A673 (cell line): ENCODE data around the gene AGBL4.

Experiments
- EZH2 ChIP-seq: fragments of 200-600 bp; sonication (generic); IDR thresholded peaks from 2 replicates; pipeline ENCODE4 v1.6.1; 2017; ENCODE audit warnings: borderline replicate concordance, low read depth, mild to moderate bottlenecking, mixed read lengths, antibody characterized with exemption, low read length; ENCODE audit not compliant: poor library complexity, severe bottlenecking
- TF ChIP-seq, protein P1 (sequence below): fragments of 300-800, 200-600 bp; sonication (generic); conservative IDR thresholded peaks from 2 replicates; pipeline ENCODE4 v1.5.1; 2017; ENCODE audit warnings: low read depth, mild to moderate bottlenecking, antibody characterized with exemption, low read length, moderate library complexity, mixed read lengths

DNA sequence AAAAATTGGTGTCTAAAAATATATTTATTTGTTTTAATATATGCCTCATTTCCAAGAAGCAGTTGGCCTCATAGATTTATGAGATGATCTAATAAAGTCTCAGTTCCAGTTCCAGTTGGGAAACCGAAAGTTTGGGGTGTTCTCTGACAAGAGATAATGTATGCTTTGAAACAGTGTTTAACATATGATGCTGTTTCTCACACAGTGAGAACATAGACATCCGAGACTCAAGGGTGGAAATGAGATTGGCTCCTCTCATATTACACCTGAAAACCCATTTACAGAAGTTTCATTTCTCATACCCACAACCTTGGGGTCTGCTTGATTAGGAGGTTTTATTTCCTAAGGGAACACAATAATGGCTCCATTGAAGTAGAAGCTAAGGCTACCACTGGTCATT, 1046.5 kb downstream of the AGBL4 start:
- TF ChIP-seq, protein P1, sequence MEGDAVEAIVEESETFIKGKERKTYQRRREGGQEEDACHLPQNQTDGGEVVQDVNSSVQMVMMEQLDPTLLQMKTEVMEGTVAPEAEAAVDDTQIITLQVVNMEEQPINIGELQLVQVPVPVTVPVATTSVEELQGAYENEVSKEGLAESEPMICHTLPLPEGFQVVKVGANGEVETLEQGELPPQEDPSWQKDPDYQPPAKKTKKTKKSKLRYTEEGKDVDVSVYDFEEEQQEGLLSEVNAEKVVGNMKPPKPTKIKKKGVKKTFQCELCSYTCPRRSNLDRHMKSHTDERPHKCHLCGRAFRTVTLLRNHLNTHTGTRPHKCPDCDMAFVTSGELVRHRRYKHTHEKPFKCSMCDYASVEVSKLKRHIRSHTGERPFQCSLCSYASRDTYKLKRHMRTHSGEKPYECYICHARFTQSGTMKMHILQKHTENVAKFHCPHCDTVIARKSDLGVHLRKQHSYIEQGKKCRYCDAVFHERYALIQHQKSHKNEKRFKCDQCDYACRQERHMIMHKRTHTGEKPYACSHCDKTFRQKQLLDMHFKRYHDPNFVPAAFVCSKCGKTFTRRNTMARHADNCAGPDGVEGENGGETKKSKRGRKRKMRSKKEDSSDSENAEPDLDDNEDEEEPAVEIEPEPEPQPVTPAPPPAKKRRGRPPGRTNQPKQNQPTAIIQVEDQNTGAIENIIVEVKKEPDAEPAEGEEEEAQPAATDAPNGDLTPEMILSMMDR = no peak
- TF ChIP-seq EZH2 = no peak
